ENCODE measurements around the gene DMBX1. TPM values are rescaled to one million over a fixed set of nuclear protein-coding genes. Genes with fewer than 3 reads are reported as not detected.

The DMBX1 gene
- total RNA-seq, 4 donors from 2014 or later, result not detected

DNA sequence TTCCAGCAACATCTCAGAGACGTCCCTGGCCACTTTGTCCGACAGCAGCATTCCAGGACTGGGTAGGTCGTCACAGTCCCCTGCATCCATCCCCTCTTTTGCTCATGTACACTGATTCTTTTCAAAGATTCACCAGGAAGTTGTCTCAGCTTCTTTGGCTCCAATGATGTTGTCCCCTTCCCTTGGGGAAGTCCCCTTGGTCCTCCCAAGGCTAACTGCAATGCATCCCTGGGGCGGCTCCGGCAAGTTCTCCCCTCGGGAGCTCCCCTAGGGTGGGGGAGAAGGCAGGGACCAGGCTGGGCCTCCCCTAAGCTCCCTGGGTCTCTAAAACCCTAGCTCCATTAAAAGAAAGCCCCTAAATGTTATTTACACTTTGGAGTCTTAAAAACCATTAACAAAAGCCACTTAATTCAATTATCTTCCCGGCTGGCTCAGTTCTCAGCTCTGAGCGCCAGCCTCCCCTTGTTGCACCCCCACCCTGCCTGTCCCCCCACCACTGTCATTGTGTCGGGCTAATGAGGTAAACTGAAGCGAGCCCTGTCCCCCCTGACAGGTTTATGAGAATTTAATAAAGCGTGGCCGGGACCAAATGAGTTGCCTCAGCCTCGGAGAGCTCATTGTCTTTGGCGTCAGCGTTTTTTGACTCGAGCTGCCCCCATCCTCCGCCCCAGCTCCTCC lies 36.5 kb downstream of the DMBX1 start:
- 80% methylated on average over 15 of the region's 17 CpGs for WGBS
- H3K27me3 ChIP-seq, result peaks cover 0 to 52% (median 0%) of the 10 kb centered on the region in 4 donors
- no peaks in the 10 kb centered on the region for H3K9me3 ChIP-seq

DNA sequence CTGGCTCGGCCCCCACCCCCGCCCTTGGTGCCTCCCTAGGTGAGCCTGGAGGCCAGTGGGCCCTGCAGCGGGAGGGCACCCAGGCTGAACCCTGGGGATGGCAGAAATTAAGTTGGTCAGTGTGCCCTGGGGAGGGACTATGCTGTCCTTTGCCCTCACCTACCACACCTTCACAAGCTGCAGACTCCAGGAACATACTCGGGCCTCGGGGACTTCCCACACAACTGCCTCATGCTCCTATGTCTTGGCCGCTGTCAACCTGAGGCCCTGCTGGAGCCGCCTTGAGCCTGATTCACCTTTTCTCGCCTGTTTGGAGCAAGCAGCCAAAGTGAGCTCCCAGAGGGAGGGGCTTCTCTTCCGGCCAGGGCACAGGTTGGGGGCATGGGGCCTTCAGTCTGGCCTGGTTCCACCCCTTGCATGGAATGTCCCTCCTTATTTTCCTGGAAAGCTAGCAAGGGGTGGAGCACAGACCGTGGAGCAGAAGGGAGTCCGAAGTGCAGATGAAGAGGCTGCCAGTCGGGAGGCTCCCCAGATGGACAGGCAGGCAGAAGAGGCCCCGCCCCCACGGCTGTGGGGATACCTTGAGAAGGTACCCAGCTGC lies 37.2 kb downstream of the DMBX1 start:
- no peak overlapping the region for H3K27ac ChIP-seq (replicated peaks in 1 of 4)
- peaks cover 0 to 14% (median 2%) of the 10 kb centered on the region in 4 donors for H3K4me1 ChIP-seq
- intact Hi-C loops (cut with DNase I), result no loop called here
- no peaks in the 10 kb centered on the region for H3K9me3 ChIP-seq
- TF ChIP-seq EP300 (IDR thresholded peaks at IDR 0.05) (no peak), POLR2AphosphoS5 (IDR thresholded peaks at IDR 0.05) (no peak), POLR2A (IDR thresholded peaks at IDR 0.05; ENCODE audit: low read depth) (no peak)
- TF ChIP-seq, protein P1, sequence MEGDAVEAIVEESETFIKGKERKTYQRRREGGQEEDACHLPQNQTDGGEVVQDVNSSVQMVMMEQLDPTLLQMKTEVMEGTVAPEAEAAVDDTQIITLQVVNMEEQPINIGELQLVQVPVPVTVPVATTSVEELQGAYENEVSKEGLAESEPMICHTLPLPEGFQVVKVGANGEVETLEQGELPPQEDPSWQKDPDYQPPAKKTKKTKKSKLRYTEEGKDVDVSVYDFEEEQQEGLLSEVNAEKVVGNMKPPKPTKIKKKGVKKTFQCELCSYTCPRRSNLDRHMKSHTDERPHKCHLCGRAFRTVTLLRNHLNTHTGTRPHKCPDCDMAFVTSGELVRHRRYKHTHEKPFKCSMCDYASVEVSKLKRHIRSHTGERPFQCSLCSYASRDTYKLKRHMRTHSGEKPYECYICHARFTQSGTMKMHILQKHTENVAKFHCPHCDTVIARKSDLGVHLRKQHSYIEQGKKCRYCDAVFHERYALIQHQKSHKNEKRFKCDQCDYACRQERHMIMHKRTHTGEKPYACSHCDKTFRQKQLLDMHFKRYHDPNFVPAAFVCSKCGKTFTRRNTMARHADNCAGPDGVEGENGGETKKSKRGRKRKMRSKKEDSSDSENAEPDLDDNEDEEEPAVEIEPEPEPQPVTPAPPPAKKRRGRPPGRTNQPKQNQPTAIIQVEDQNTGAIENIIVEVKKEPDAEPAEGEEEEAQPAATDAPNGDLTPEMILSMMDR (IDR thresholded peaks at IDR 0.05), result no peak
- WGBS, result 51% methylated on average over 10 of the region's 14 CpGs
- H3K27me3 ChIP-seq, result peaks cover 0 to 50% (median 0%) of the 10 kb centered on the region in 4 donors
- H3K4me3 ChIP-seq, result no peak overlapping the region
- H3K36me3 ChIP-seq, result no peaks in the 10 kb centered on the region
- no peak for DNase-seq (ENCODE audit: extremely low spot score)

More for the DNA sequence above, 36.5 kb downstream of the DMBX1 start:
- TF ChIP-seq POLR2AphosphoS5 (IDR thresholded peaks at IDR 0.05) (no peak), EP300 (IDR thresholded peaks at IDR 0.05) (no peak), POLR2A (IDR thresholded peaks at IDR 0.05; ENCODE audit: low read depth) (no peak)
- TF ChIP-seq, protein P1 (IDR thresholded peaks at IDR 0.05), result no peak
- H3K4me1 ChIP-seq, result peaks cover 0 to 14% (median 2%) of the 10 kb centered on the region in 4 donors
- intact Hi-C loops (cut with DNase I), result no loop called here
- no peaks in the 10 kb centered on the region for H3K36me3 ChIP-seq
- DNase-seq (ENCODE audit: extremely low spot score), result no peak
- H3K4me3 ChIP-seq, result no peak overlapping the region
- H3K27ac ChIP-seq (replicated peaks in 1 of 4), result no peak overlapping the region

DNA sequence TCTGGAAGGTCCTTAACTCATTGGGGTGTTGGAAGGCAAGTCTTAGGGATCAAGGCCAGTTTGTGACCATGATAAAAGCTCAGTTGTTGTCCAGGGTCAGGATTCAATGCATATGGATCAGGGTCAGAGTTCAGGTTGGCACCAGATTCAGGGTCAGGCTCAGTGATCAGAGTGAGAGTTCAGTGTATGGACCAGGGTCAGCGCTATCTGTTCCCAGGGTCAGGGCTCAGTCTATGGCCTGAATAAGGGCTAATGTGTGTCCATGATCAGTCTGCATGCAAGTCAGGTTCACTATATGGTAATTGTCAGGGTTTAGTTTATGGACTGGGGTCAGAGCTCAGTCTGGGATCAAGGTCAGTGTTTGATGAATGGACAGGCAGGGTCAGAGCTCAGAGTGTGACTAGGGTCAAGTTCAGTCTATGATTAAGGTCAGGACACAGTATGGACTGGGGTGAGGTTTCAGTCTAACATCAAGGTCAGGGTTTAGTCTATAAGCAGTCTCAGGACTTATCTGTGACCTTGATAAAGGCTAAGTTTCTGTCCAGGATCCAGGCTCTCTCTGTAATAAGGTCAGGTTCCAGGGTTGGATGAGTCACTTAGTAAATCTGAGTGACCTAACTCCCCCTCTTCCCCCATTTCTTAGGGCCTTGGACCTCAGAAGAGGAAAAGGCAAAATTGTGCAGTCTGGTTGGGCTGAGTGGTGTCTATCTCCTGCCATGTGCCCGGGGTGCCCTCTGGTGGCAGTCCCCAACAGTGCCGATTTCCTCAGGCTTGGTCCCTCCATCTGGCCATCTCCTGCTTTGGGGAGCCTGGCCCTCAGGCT lies 38.0 kb downstream of the DMBX1 start:
- Histone ChIP-seq H3K9me3 (no peaks in the 10 kb centered on the region), H3K27ac (replicated peaks in 1 of 4) (no peak overlapping the region), H3K36me3 (no peaks in the 10 kb centered on the region), H3K27me3 (peaks cover 0 to 50% (median 0%) of the 10 kb centered on the region in 4 donors), H3K4me3 (no peak overlapping the region), H3K4me1 (peaks cover 3 to 14% (median 5%) of the 10 kb centered on the region in 4 donors)
- TF ChIP-seq POLR2AphosphoS5 (IDR thresholded peaks at IDR 0.05), result peak in 1 of 2 donors; percentile 23
- TF ChIP-seq POLR2A (IDR thresholded peaks at IDR 0.05; ENCODE audit: low read depth), result no peak
- no peak for TF ChIP-seq EP300 (IDR thresholded peaks at IDR 0.05)
- TF ChIP-seq, protein P1 (IDR thresholded peaks at IDR 0.05), result peak; percentile 90 to 95 (median 94)
- peak; percentile 95 for DNase-seq (ENCODE audit: extremely low spot score)
- intact Hi-C loops (cut with DNase I), result loop anchor here (1.0 to 2.0 kb wide), 2 partner anchors 51 to 80 kb away; no protein-coding TSS in a partner anchor
- 88% methylated on average over 1 of the region's 3 CpGs for WGBS

DNA sequence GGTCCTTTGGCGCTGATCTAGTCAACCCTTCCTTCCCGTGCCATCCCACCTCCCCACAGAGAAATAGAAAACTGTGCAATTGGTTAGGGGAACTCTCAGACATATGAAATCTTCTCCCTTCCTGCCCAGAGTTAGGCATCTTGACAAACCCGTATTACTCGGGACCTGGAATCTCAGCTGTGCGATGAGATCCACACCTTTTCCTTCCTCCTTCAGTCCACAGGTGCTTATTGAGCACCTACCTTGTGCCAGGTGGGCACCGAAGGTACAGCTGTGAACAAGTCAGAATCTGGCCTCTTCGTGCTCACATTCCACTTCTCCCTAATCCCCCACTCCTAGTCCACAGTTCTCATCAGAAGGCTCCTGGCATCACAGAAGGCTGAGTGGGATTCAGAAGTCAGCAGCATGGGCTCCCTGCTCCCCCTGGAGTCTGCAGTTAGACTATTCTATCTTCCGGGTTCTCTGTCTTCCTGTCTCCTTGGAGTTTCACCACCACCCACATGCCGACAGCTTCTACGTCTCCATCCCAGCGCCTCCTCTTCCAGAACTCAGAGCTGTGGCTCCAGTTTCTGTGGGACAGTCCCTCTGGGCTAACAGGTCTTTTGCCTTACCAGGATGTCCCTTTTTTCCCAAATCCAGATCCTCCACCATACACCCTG lies 38.8 kb downstream of the DMBX1 start:
- H3K36me3 ChIP-seq, result no peaks in the 10 kb centered on the region
- 42% methylated on average over 9 of the region's 11 CpGs for WGBS
- peaks cover 0 to 50% (median 0%) of the 10 kb centered on the region in 4 donors for H3K27me3 ChIP-seq
- peaks cover 5 to 15% (median 9%) of the 10 kb centered on the region in 4 donors for H3K4me1 ChIP-seq
- intact Hi-C loops (cut with DNase I), result loop anchor here (1.0 to 2.0 kb wide), 2 partner anchors 52 to 81 kb away; no protein-coding TSS in a partner anchor
- H3K4me3 ChIP-seq, result no peak overlapping the region
- H3K27ac ChIP-seq (replicated peaks in 1 of 4), result no peak overlapping the region
- TF ChIP-seq, protein P1 (IDR thresholded peaks at IDR 0.05), result peak in 1 of 3 experiments; percentile 1
- TF ChIP-seq EP300 (IDR thresholded peaks at IDR 0.05), result no peak
- H3K9me3 ChIP-seq, result no peaks in the 10 kb centered on the region
- DNase-seq (ENCODE audit: extremely low spot score), result no peak
